ENCODE measurements around the gene MSH6. TPM values are rescaled to one million over a fixed set of nuclear protein-coding genes. Genes with fewer than 3 reads are reported as not detected.

MSH6 gene
- total RNA-seq, 1 experiment from 2014 or later = 108 TPM

- CTCF ChIA-PET = no interaction called here
- H3K36me3 Mint-ChIP-seq (ENCODE audit: insufficient read depth, unreplicated experiment) = no peaks in the 10 kb centered on the region
- H3K36me3 ChIP-seq (ENCODE audit: control insufficient read depth, insufficient read depth, low read length) = no peaks in the 10 kb centered on the region
Measured at GRCh38 chr2:47751856-47752414, 31.0 kb upstream of the MSH6 start.

DNA sequence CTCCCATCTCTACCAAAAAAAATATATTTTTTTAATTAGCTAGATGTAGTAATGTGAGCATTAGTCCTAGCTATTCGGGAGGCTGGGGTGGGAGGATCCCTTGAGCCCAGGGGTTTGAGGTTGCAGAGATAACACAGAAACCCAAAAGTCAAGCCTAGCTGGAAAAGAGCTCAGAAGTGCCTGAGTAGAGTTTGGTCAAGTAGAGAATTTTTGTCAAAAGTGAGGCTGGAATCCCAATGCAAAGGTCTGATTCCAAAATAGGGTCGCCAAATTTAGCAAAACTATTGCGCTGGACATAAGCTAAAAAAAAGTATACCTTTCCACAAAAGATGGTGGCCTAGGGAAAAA is 15.5 kb upstream of the MSH6 start:
- BruUV-seq (replicated peaks) = no TSS peak

More at GRCh38 chr2:47751856-47752414, 31.0 kb upstream of the MSH6 start:
- POLR2A ChIA-PET = no interaction called here
- Mint-ChIP-seq H3K27ac (ENCODE audit: unreplicated experiment) (no peak overlapping the region), H3K4me3 (ENCODE audit: unreplicated experiment) (no peak overlapping the region), H3K4me1 (ENCODE audit: low read depth, unreplicated experiment) (no peaks in the 10 kb centered on the region), H3K9me3 (ENCODE audit: unreplicated experiment) (no peaks in the 10 kb centered on the region), H3K27me3 (ENCODE audit: insufficient read depth, unreplicated experiment) (no peaks in the 10 kb centered on the region)
- intact Hi-C loops (cut with micrococcal nuclease; ENCODE audit: unreplicated experiment) = no loop called here
- no peak for DNase-seq
- Histone ChIP-seq H3K9me3 (peaks cover 7% of the 10 kb centered on the region; the same call in 1 of the 2 replicates), H3K4me3 (ENCODE audit: low read depth, low read length) (no peak overlapping the region), H3K27me3 (replicated peaks; ENCODE audit: control insufficient read depth, insufficient read depth, low read length) (no peaks in the 10 kb centered on the region), H3K4me1 (peaks cover 16% of the 10 kb centered on the region)
- BruUV-seq (replicated peaks) = no TSS peak
- TF ChIP-seq, protein P1, sequence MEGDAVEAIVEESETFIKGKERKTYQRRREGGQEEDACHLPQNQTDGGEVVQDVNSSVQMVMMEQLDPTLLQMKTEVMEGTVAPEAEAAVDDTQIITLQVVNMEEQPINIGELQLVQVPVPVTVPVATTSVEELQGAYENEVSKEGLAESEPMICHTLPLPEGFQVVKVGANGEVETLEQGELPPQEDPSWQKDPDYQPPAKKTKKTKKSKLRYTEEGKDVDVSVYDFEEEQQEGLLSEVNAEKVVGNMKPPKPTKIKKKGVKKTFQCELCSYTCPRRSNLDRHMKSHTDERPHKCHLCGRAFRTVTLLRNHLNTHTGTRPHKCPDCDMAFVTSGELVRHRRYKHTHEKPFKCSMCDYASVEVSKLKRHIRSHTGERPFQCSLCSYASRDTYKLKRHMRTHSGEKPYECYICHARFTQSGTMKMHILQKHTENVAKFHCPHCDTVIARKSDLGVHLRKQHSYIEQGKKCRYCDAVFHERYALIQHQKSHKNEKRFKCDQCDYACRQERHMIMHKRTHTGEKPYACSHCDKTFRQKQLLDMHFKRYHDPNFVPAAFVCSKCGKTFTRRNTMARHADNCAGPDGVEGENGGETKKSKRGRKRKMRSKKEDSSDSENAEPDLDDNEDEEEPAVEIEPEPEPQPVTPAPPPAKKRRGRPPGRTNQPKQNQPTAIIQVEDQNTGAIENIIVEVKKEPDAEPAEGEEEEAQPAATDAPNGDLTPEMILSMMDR (IDR thresholded peaks at IDR 0.05; ENCODE audit: insufficient read depth in 1 of 2, low read depth in 1 of 2, low read length in 1 of 2, severe bottlenecking in 1 of 2, unreplicated experiment in 1 of 2) = no peak

GRCh38 chr2:47767880-47768609 is 14.9 kb upstream of the MSH6 start:
- peak; percentile 66 to 89 for DNase-seq
- TF ChIP-seq, protein P1 (IDR thresholded peaks at IDR 0.05; ENCODE audit: insufficient read depth in 1 of 2, low read depth in 1 of 2, low read length in 1 of 2, severe bottlenecking in 1 of 2, unreplicated experiment in 1 of 2) = peak; percentile 99
- Mint-ChIP-seq H3K4me1 (ENCODE audit: low read depth, unreplicated experiment) (peaks cover 6% of the 10 kb centered on the region), H3K4me3 (ENCODE audit: unreplicated experiment) (peak overlapping the region; percentile 36), H3K36me3 (ENCODE audit: insufficient read depth, unreplicated experiment) (no peaks in the 10 kb centered on the region), H3K9me3 (ENCODE audit: unreplicated experiment) (peaks cover 10% of the 10 kb centered on the region), H3K27me3 (ENCODE audit: insufficient read depth, unreplicated experiment) (no peaks in the 10 kb centered on the region), H3K27ac (ENCODE audit: unreplicated experiment) (no peak overlapping the region)
- Histone ChIP-seq H3K4me1 (peaks cover 8% of the 10 kb centered on the region; the same call in 1 of the 2 replicates), H3K27me3 (replicated peaks; ENCODE audit: control insufficient read depth, insufficient read depth, low read length) (no peaks in the 10 kb centered on the region), H3K4me3 (ENCODE audit: low read depth, low read length) (no peak overlapping the region), H3K9me3 (peaks cover 7% of the 10 kb centered on the region), H3K36me3 (ENCODE audit: control insufficient read depth, insufficient read depth, low read length) (no peaks in the 10 kb centered on the region)
- intact Hi-C loops (cut with micrococcal nuclease; ENCODE audit: unreplicated experiment) = loop anchor here (1.0 to 10.0 kb wide), 7 partner anchors 29 to 381 kb away; no protein-coding TSS in a partner anchor
- ChIA-PET CTCF (interaction anchor here (0.6 to 1.5 kb wide), 12 partner anchors 9 to 433 kb away, joined by 3 to 11 read pairs (median 4); partner anchors contain the start of gene MSH6), POLR2A (no interaction called here)
- BruUV-seq (replicated peaks) = no TSS peak

More for the DNA sequence above, 15.5 kb upstream of the MSH6 start:
- H3K9me3 Mint-ChIP-seq (ENCODE audit: unreplicated experiment) = peaks cover 10% of the 10 kb centered on the region
- Histone ChIP-seq H3K27me3 (replicated peaks; ENCODE audit: control insufficient read depth, insufficient read depth, low read length) (no peaks in the 10 kb centered on the region), H3K36me3 (ENCODE audit: control insufficient read depth, insufficient read depth, low read length) (no peaks in the 10 kb centered on the region), H3K4me3 (ENCODE audit: low read depth, low read length) (no peak overlapping the region), H3K4me1 (peaks cover 8% of the 10 kb centered on the region; the same call in 1 of the 2 replicates), H3K9me3 (peaks cover 7% of the 10 kb centered on the region)
- ChIA-PET CTCF (interaction anchor here (0.6 to 1.4 kb wide), 11 partner anchors 9 to 432 kb away, joined by 3 to 11 read pairs (median 6); partner anchors contain the start of gene MSH6), POLR2A (no interaction called here)
- H3K27ac Mint-ChIP-seq (ENCODE audit: unreplicated experiment) = no peak overlapping the region
- no peaks in the 10 kb centered on the region for H3K36me3 Mint-ChIP-seq (ENCODE audit: insufficient read depth, unreplicated experiment)
- H3K27me3 Mint-ChIP-seq (ENCODE audit: insufficient read depth, unreplicated experiment) = no peaks in the 10 kb centered on the region
- TF ChIP-seq, protein P1 (IDR thresholded peaks at IDR 0.05; ENCODE audit: insufficient read depth in 1 of 2, low read depth in 1 of 2, low read length in 1 of 2, severe bottlenecking in 1 of 2, unreplicated experiment in 1 of 2) = no peak
- DNase-seq = no peak
- H3K4me1 Mint-ChIP-seq (ENCODE audit: low read depth, unreplicated experiment) = peaks cover 6% of the 10 kb centered on the region
- intact Hi-C loops (cut with micrococcal nuclease; ENCODE audit: unreplicated experiment) = loop anchor here (5.0 to 10.0 kb wide), 4 partner anchors 50 to 380 kb away; no protein-coding TSS in a partner anchor
- peak overlapping the region; percentile 36 for H3K4me3 Mint-ChIP-seq (ENCODE audit: unreplicated experiment)
